Sigmoid colon (tissue), 4 donors: ENCODE measurements around the gene BLMH.

Source experiments
- CTCF ChIP-seq, 4 experiments: fragments of 450-650 bp in 3 of 4; fragments of 200-600 bp in 1 of 4; IDR thresholded peaks; one replicate each; pipeline ENCODE4 v1.5.1; 2016 to 2019; ENCODE audit warnings: antibody characterized with exemption in 4 of 4, mild to moderate bottlenecking in 3 of 4, moderate library complexity in 2 of 4
- EP300 ChIP-seq, 4 donors: sonication (generic); formaldehyde crosslinking; IDR thresholded peaks; one replicate each; pipeline ENCODE4 v1.6.1; 2017; ENCODE audit warnings: antibody characterized with exemption in 4 of 4
- POLR2A ChIP-seq, 2 donors: fragments of 450-650 bp; IDR thresholded peaks; one replicate each; pipeline ENCODE4 v1.6.1; 2016; ENCODE audit warnings: antibody characterized with exemption in 2 of 2, mild to moderate bottlenecking in 2 of 2, moderate library complexity in 2 of 2
- POLR2AphosphoS5 ChIP-seq, 4 donors: sonication (generic); formaldehyde crosslinking; IDR thresholded peaks; one replicate each; pipeline ENCODE4 v1.6.1; 2017; ENCODE audit warnings: antibody characterized with exemption in 4 of 4

DNA sequence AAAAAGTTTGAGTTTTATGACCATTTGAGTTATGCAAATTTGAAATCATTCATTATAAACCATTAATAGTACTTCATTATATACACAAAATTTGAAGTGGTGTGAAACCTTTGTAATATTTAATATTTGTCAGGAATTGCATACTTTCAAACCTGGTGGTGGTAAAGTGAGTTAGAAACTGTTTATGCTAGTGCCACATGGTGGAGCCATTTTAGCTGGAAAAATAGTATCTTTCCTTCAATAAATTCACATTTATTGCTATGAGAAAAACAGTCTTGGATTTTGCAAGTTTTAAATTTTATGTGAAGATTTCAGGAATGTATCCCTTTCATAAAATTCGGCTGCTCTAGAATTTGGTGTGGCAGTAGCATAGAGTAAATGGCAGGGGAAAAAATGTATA lies 7.3 kb upstream of the BLMH start:
- TF ChIP-seq CTCF (IDR thresholded peaks at IDR 0.05) (no peak), POLR2A (IDR thresholded peaks at IDR 0.05) (no peak), POLR2AphosphoS5 (IDR thresholded peaks at IDR 0.05) (no peak), EP300 (IDR thresholded peaks at IDR 0.05) (no peak)
